Transverse colon (tissue), 4 donors: Measurements from ENCODE around the gene STK39.

ENCODE experiments used
- EP300 ChIP-seq: sonication (generic); formaldehyde crosslinking; IDR thresholded peaks from one replicate; pipeline ENCODE4 v1.6.1; 2017; ENCODE audit warnings: antibody characterized with exemption, low read depth
- POLR2A ChIP-seq: fragments of 450-650 bp; IDR thresholded peaks from one replicate; pipeline ENCODE4 v1.6.1; 2016; ENCODE audit warnings: antibody characterized with exemption, mild to moderate bottlenecking, moderate library complexity
- POLR2AphosphoS5 ChIP-seq, 3 donors: sonication (generic); formaldehyde crosslinking; IDR thresholded peaks; one replicate each; pipeline ENCODE4 v1.6.1; 2016; ENCODE audit warnings: antibody characterized with exemption in 3 of 3
- TF ChIP-seq, protein P1 (sequence below), 5 experiments: fragments of 200-600 bp in 3 of 5; fragments of 450-650 bp in 2 of 5; sonication (generic) in 3 of 5; IDR thresholded peaks; 1 replicate in 2 of 5; 2 replicates in 3 of 5; pipeline ENCODE4 v1.5.1; 2016 to 2017; ENCODE audit warnings: antibody characterized with exemption in 5 of 5, inconsistent platforms in 3 of 5, mild to moderate bottlenecking in 2 of 5, moderate library complexity in 1 of 5

DNA sequence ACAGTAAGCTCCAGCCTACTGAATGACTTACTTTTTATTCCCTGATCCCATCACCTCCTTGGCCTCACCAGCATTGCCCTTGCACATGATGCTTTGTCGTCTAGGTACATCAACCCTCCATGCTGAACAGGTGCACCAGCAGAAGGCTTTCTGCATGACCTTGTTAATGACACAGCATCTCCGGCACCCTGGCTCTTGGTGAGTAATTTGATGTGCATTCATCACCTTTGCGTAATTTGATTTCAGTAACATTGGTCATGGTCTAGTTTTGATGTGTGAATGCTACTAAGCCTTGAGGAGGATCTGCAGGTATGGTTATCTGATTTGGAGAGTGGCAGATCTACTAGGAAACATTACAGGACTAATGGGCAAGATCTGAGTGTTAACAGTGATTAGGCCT is 103.6 kb downstream of the STK39 start:
- TF ChIP-seq, protein P1, sequence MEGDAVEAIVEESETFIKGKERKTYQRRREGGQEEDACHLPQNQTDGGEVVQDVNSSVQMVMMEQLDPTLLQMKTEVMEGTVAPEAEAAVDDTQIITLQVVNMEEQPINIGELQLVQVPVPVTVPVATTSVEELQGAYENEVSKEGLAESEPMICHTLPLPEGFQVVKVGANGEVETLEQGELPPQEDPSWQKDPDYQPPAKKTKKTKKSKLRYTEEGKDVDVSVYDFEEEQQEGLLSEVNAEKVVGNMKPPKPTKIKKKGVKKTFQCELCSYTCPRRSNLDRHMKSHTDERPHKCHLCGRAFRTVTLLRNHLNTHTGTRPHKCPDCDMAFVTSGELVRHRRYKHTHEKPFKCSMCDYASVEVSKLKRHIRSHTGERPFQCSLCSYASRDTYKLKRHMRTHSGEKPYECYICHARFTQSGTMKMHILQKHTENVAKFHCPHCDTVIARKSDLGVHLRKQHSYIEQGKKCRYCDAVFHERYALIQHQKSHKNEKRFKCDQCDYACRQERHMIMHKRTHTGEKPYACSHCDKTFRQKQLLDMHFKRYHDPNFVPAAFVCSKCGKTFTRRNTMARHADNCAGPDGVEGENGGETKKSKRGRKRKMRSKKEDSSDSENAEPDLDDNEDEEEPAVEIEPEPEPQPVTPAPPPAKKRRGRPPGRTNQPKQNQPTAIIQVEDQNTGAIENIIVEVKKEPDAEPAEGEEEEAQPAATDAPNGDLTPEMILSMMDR (IDR thresholded peaks at IDR 0.05) = no peak
- TF ChIP-seq POLR2AphosphoS5 (IDR thresholded peaks at IDR 0.05) (no peak), POLR2A (no peak), EP300 (no peak)
